Measurements from ENCODE around the gene ELMOD2.
"Not testable (repeated sequence)": the region's sequence is repeated elsewhere in the genome, so short reads cannot be mapped to it uniquely, and the experiment has no call there.

ELMOD2 gene

DNA sequence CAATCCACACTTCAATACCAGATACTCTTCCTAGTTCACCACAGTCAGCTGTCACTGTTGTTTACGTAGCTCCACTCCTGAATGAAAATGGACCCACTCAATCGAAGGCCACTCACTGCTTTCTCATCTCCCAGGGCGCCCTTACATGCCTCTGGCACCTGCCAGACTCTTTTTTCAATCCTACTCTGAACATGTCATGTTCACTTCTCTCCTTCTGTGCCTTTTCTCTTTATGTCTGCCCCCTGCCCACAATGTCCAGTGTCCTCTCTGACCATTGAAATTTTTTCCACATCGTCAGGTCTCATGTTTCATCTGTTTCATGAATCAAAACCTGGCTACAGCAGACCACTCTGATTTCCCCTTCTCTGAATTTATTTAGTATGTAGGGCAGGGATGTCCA is 24.6 kb upstream of the ELMOD2 start:
- ChIA-PET CTCF (interaction anchor here (1.1 kb wide), 1 partner anchor 21 kb away, joined by 3 read pairs; no protein-coding TSS in a partner anchor), POLR2A (no interaction called here)
- DNase-seq (ENCODE audit: extremely low spot score): no peak
- TF ChIP-seq, protein P1, sequence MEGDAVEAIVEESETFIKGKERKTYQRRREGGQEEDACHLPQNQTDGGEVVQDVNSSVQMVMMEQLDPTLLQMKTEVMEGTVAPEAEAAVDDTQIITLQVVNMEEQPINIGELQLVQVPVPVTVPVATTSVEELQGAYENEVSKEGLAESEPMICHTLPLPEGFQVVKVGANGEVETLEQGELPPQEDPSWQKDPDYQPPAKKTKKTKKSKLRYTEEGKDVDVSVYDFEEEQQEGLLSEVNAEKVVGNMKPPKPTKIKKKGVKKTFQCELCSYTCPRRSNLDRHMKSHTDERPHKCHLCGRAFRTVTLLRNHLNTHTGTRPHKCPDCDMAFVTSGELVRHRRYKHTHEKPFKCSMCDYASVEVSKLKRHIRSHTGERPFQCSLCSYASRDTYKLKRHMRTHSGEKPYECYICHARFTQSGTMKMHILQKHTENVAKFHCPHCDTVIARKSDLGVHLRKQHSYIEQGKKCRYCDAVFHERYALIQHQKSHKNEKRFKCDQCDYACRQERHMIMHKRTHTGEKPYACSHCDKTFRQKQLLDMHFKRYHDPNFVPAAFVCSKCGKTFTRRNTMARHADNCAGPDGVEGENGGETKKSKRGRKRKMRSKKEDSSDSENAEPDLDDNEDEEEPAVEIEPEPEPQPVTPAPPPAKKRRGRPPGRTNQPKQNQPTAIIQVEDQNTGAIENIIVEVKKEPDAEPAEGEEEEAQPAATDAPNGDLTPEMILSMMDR (IDR thresholded peaks at IDR 0.05; ENCODE audit: control extremely low read depth, extremely low read depth, low read depth, missing control alignments): no peak

DNA sequence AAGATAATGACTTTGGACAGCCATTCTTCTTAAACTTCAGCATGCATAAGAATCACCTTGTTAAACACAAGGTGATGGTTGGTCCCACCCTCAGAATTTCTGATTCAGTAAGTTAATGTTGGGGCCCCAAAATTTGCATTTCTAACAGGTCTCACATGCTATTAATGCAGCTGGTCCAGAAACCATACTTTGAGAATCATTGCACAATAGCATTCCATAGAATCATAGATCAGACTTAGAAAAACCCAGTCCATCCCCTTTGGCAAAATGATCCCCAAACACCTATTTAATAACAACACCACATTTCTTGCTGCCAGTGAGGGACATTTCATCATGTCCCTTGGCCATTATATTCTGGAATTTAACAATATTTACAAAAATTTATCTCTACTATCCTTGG is 19.7 kb upstream of the ELMOD2 start:
- ChIA-PET POLR2A (no interaction called here), CTCF (interaction anchor here (2.1 kb wide), 1 partner anchor 20 kb away, joined by 7 read pairs; the partner anchor contains the start of gene ELMOD2)
- TF ChIP-seq, protein P1 (IDR thresholded peaks at IDR 0.05; ENCODE audit: control extremely low read depth, extremely low read depth, low read depth, missing control alignments): no peak
- no peak for DNase-seq (ENCODE audit: extremely low spot score)

DNA sequence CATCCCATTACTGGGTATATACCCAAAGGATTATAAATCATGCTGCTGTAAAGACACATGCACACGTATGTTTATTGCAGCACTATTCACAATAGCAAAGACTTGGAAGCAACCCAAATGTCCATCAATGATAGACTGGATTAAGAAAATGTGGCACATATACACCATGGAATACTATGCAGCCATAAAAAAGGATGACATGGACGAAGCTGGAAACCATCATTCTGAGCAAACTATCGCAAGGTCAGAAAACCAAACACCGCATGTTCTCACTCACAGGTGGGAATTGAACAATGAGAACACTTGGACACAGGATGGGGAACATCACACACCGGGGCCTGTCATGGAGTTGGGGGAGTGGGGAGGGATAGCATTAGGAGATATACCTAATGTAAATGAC is 10.2 kb upstream of the ELMOD2 start:
- DNase-seq (ENCODE audit: extremely low spot score); POLR2A ChIA-PET: not testable (repeated sequence)
- CTCF ChIA-PET: interaction anchor here (0.7 to 1.0 kb wide), 2 partner anchors 10 to 11 kb away, joined by 3 read pairs; partner anchors contain the start of gene ELMOD2

DNA sequence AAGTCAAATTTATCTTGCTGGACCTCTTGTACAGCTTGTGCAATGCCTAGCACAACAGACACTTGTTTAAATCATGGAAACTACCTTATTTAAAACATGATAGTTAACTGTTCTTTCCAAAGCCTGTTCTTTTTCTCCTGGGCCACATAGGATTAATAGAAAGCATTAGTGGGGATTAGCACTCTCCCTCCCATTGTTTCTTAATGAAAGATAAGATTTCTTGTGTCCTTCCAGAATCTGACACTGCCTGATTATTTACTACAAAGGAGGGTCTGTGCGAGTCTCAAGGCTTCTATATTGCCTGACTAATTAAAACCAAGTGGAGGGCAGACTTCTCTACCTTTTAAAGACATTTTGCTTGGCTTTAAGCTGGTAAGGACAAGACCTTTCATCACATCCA is 8.5 kb upstream of the ELMOD2 start:
- TF ChIP-seq, protein P1 (IDR thresholded peaks at IDR 0.05; ENCODE audit: control extremely low read depth, extremely low read depth, low read depth, missing control alignments): no peak
- ChIA-PET CTCF (no interaction called here), POLR2A (no interaction called here)
- DNase-seq (ENCODE audit: extremely low spot score): no peak

DNA sequence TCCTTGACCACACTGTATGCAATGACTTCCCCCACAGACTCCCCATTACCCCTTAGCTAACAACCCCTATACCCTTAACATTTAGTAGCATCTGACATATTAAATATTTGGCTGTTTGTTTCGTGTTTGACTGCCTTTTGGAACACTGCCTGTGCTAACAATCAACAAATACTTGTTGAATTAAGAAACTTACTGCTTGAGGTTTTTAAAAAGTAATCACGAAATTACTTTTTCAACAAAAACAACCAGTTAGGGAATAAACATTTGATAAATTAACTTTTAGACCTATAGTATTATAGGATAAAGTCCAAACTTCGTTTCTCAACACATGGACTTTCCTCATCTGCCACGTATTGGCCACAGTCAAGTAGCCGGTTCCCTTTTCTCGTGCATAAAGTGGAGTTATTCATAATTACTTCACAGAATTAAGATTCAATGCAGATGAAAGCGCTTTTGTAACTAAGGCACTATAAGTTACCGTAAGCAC is 555 bp upstream of the ELMOD2 start:
- CTCF ChIA-PET: interaction anchor here (0.8 to 2.8 kb wide), 8 partner anchors 12 to 111 kb away, joined by 3 to 16 read pairs (median 6); no protein-coding TSS in a partner anchor

DNA sequence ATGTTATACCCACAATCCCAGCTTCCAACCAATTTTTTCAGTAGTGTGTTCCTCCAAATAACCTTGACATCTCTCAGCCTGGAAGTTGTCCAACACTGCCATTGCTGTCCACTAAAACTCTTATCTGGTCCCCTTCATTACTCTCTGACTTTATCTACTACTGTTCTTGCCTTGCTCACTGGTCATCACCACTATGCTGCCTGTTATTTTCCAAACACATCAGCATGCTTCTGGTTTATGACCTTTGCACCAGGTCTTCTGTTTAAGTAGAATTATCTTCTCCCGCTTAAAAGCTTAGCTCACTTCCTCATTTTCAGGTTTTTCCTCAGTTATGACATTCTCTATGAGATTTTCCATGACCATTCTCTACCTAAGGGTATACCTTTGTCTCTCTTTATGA is 5.5 kb downstream of the ELMOD2 start:
- DNase-seq (ENCODE audit: extremely low spot score): no peak
- POLR2A ChIA-PET: no interaction called here
- CTCF ChIA-PET: no interaction called here
- TF ChIP-seq, protein P1 (IDR thresholded peaks at IDR 0.05; ENCODE audit: control extremely low read depth, extremely low read depth, low read depth, missing control alignments): no peak

More for the DNA sequence above, 555 bp upstream of the ELMOD2 start:
- DNase-seq (ENCODE audit: extremely low spot score): no peak
- TF ChIP-seq, protein P1 (IDR thresholded peaks at IDR 0.05; ENCODE audit: control extremely low read depth, extremely low read depth, low read depth, missing control alignments): no peak
- POLR2A ChIA-PET: interaction anchor here (0.7 kb wide), 1 partner anchor 142 kb away, joined by 3 read pairs; no protein-coding TSS in a partner anchor

DNA sequence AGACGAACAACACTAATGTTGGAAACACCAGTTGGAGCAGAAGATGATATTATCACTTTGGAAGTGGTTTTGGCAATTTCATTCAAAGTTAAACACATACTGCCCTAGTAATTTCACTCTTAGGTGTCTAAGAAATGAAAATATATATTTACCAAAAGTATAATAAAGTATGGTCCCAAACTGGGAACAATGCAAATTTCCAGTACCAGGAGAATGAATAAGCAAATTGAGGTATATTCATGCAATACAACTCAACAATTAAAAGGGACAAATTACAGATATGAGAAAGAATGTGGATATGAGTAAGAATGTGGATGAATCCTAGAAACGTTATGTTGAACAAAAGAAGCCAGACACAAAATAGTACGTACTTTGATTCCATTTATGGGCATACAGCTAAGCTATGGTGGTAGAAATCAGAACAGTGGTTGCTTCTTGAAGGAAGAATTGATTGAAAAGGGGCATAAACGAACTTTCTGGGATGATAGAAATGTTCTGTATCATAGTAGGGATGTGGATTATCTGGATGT is 10.0 kb downstream of the ELMOD2 start:
- DNase-seq (ENCODE audit: extremely low spot score): no peak
- ChIA-PET CTCF (interaction anchor here (1.9 kb wide), 1 partner anchor 9 kb away, joined by 10 read pairs; the partner anchor contains the start of gene ELMOD2), POLR2A (no interaction called here)
- TF ChIP-seq, protein P1 (IDR thresholded peaks at IDR 0.05; ENCODE audit: control extremely low read depth, extremely low read depth, low read depth, missing control alignments): no peak

Data from GM10248 (cell line).